ENCODE results near the gene NUP210. TPM values are rescaled to one million over a fixed set of nuclear protein-coding genes. Genes with fewer than 3 reads are reported as not detected.

The NUP210 gene
- total and polyA plus RNA-seq, 2 of the 13 experiments (the other 11 are each of a cell fraction or from before 2014, with no cell fraction given): 31.6 to 35.2 TPM

DNA sequence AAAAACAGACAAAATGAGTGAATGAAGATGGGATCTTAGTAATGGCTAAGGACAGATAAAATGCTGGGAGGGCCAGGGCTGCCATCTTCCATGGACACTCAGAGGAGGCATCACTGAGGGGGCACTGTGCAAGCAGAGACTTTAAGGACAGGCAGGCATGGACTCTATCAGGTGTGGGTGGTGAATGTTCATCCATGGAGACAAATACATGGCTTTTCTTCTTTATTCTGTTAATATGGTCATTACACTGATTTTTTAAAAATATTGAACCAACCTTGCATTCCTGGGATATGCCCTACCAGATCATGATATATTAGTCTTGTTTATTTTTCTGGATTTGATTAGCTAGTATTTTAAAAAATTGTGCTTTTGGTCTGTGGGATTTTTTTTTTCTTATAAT, 12.2 kb downstream of the NUP210 start:
- Histone ChIP-seq H3K27me3 (ENCODE audit: control insufficient read depth in 1 of 2, insufficient read depth in 2 of 2, low read length in 2 of 2) (no peaks in the 10 kb centered on the region), H3K36me3 (replicated peaks in 1 of 2; ENCODE audit: control insufficient read depth in 1 of 2, insufficient read depth in 2 of 2, low read length in 2 of 2) (peaks cover 0 to 7% of the 10 kb centered on the region in 2 experiments; a peak in 4 of 5 replicates), H3K4me1 (ENCODE audit: insufficient read depth, low read length) (0 out of 2 replicates have a peak, but pooled peaks cover 7% of the 10 kb centered on the region), H3K27ac (ENCODE audit: extremely low read length, insufficient read depth, low read length) (no peak overlapping the region), H3K9me3 (ENCODE audit: low read length) (peaks cover 8% of the 10 kb centered on the region), H2AFZ (ENCODE audit: low read length) (no peak overlapping the region), H3K4me2 (ENCODE audit: low read depth, low read length) (no peak overlapping the region), H3K79me2 (ENCODE audit: insufficient read depth, low read length) (peaks cover 36% of the 10 kb centered on the region), H3K9ac (ENCODE audit: insufficient read depth, low read depth, low read length) (no peak overlapping the region), H4K20me1 (ENCODE audit: insufficient read depth, low read length) (peaks cover 3% of the 10 kb centered on the region; the same call in 1 of the 2 replicates), H3K4me3 (replicated peaks in 1 of 3; ENCODE audit: insufficient read depth in 1 of 3, low read depth in 2 of 3, low read length in 3 of 3) (no peak overlapping the region)
- intact Hi-C loops (cut with micrococcal nuclease; ENCODE audit: unreplicated experiment): no loop called here
- in situ Hi-C loops (cut with HindIII; ENCODE audit: extremely low pct_ligation_motif_present, low pct_unique_long_range_greater_than_20kb): no loop called here
- ATAC-seq: no peak
- BruUV-seq (replicated peaks): TSS peak; percentile 8
- ChIA-PET CTCF (ENCODE audit: low intra/inter-chr PET ratio, low total read pairs) (no interaction called here), POLR2A (no interaction called here)
- TF ChIP-seq, protein P1, sequence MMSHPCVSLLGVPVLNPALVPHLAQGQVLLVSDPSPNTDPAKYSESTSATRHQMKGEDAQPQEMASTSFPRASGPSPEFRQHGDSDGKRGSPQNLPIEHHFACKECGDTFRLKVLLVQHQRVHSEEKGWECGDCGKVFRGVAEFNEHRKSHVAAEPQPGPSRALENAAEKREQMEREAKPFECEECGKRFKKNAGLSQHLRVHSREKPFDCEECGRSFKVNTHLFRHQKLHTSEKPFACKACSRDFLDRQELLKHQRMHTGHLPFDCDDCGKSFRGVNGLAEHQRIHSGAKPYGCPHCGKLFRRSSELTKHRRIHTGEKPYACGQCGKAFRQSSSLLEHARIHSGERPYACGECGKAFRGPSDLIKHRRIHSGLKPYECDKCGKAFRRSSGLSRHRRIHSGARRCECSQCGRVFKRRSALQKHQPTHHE (CRISPR knock-in tag; IDR thresholded peaks at IDR 0.05; ENCODE audit: borderline replicate concordance): no peak
- no peak for FAIRE-seq
- no peak for DNase-seq (ENCODE audit: low spot score)

GRCh38 chr3:13407475-13407874, 12.6 kb downstream of the NUP210 start:
- Histone ChIP-seq H3K36me3 (replicated peaks in 1 of 2; ENCODE audit: control insufficient read depth in 1 of 2, insufficient read depth in 2 of 2, low read length in 2 of 2) (peaks cover 0 to 7% of the 10 kb centered on the region in 2 experiments; a peak in 4 of 5 replicates), H3K4me1 (ENCODE audit: insufficient read depth, low read length) (0 out of 2 replicates have a peak, but pooled peaks cover 7% of the 10 kb centered on the region), H3K9ac (ENCODE audit: insufficient read depth, low read depth, low read length) (no peak overlapping the region), H4K20me1 (ENCODE audit: insufficient read depth, low read length) (peaks cover 3% of the 10 kb centered on the region; the same call in 1 of the 2 replicates), H3K79me2 (ENCODE audit: insufficient read depth, low read length) (peaks cover 40% of the 10 kb centered on the region), H3K27me3 (ENCODE audit: control insufficient read depth in 1 of 2, insufficient read depth in 2 of 2, low read length in 2 of 2) (no peaks in the 10 kb centered on the region), H3K9me3 (ENCODE audit: low read length) (peaks cover 8% of the 10 kb centered on the region), H3K4me3 (replicated peaks in 1 of 3; ENCODE audit: insufficient read depth in 1 of 3, low read depth in 2 of 3, low read length in 3 of 3) (no peak overlapping the region), H3K4me2 (ENCODE audit: low read depth, low read length) (no peak overlapping the region), H2AFZ (ENCODE audit: low read length) (no peak overlapping the region), H3K27ac (ENCODE audit: extremely low read length, insufficient read depth, low read length) (no peak overlapping the region)
- FAIRE-seq: no peak
- TF ChIP-seq ZNF205 (CRISPR knock-in tag; IDR thresholded peaks at IDR 0.05): no peak
- no peak for TF ChIP-seq GABPA (IDR thresholded peaks at IDR 0.05; ENCODE audit: low read depth, low read length)
- TF ChIP-seq GABPA (CRISPR knock-in tag; IDR thresholded peaks at IDR 0.05; ENCODE audit: low read depth): no peak
- TF ChIP-seq NR2F6 (IDR thresholded peaks at IDR 0.05): 0 out of 2 replicates have a peak, but pooled peaks have one; percentile 28
- no peak for TF ChIP-seq NR2F6 (CRISPR knock-in tag; IDR thresholded peaks at IDR 0.05)
- TF ChIP-seq, protein P2, sequence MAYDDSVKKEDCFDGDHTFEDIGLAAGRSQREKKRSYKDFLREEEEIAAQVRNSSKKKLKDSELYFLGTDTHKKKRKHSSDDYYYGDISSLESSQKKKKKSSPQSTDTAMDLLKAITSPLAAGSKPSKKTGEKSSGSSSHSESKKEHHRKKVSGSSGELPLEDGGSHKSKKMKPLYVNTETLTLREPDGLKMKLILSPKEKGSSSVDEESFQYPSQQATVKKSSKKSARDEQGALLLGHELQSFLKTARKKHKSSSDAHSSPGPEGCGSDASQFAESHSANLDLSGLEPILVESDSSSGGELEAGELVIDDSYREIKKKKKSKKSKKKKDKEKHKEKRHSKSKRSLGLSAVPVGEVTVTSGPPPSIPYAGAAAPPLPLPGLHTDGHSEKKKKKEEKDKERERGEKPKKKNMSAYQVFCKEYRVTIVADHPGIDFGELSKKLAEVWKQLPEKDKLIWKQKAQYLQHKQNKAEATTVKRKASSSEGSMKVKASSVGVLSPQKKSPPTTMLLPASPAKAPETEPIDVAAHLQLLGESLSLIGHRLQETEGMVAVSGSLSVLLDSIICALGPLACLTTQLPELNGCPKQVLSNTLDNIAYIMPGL (CRISPR knock-in tag; IDR thresholded peaks at IDR 0.05; ENCODE audit: borderline replicate concordance in 1 of 2, low read depth in 1 of 2): no peak
- 100% methylated on average over 1 of the region's 1 CpG for WGBS (ENCODE audit: low lambda C conversion rate)
- no peak for ATAC-seq
- in situ Hi-C loops (cut with HindIII; ENCODE audit: extremely low pct_ligation_motif_present, low pct_unique_long_range_greater_than_20kb) (no loop called here), intact Hi-C loops (cut with micrococcal nuclease; ENCODE audit: unreplicated experiment) (no loop called here)
- ChIA-PET CTCF (ENCODE audit: low intra/inter-chr PET ratio, low total read pairs) (no interaction called here), POLR2A (no interaction called here)
- no peak for DNase-seq (ENCODE audit: low spot score)
- BruUV-seq (replicated peaks): no TSS peak

Measured in HepG2 (cell line).